HCEC 1CT (cell line): ENCODE data around the gene TUBA3E.
A peak's percentile ranks its signal among the peaks of the same experiment; 100 is the strongest.
"Not testable (repeated sequence)": the region's sequence is repeated elsewhere in the genome, so short reads cannot be mapped to it uniquely, and the experiment has no call there.

Experiments used
- DNase-seq: peaks from one replicate; pipeline ENCODE4 v3.0.0-alpha.2; 2017

The TUBA3E gene

GRCh38 chr2:130190237-130190636, 8.0 kb downstream of the TUBA3E start:
- no peak for DNase-seq

- DNase-seq: not testable (repeated sequence)
These were observed 9.3 kb downstream of the TUBA3E start for GRCh38 chr2:130188958-130189357.

GRCh38 chr2:130187859-130188792, 10.1 kb downstream of the TUBA3E start:
- not testable (repeated sequence) for DNase-seq

- DNase-seq: no peak
These were observed 11.0 kb downstream of the TUBA3E start for GRCh38 chr2:130187268-130187667.

- no peak for DNase-seq
These were observed 11.8 kb downstream of the TUBA3E start for GRCh38 chr2:130186391-130186790.

- no peak for DNase-seq
These were observed 12.3 kb downstream of the TUBA3E start for GRCh38 chr2:130185896-130186295.

- no peak for DNase-seq
These were observed 12.8 kb downstream of the TUBA3E start for GRCh38 chr2:130185436-130185835.

- DNase-seq: peak; percentile 1
These were observed 14.5 kb downstream of the TUBA3E start for GRCh38 chr2:130183512-130184373.

GRCh38 chr2:130182826-130183511, 15.3 kb downstream of the TUBA3E start:
- peak; percentile 1 for DNase-seq

- peak; percentile 81 for DNase-seq
These were observed 16.2 kb downstream of the TUBA3E start, which contains the start of gene MZT2B for GRCh38 chr2:130181880-130182682. Gene MZT2B, plus strand, starts transcription at chr2:130182262. Its CDS starts 21 bp downstream, at chr2:130182283.

GRCh38 chr2:130181325-130181879, 16.8 kb downstream of the TUBA3E start, which contains the start of gene SMPD4:
Gene SMPD4, minus strand, starts transcription at chr2:130181602. Its CDS starts 5,010 bp downstream, at chr2:130176592.
- peak; percentile 91 for DNase-seq

- not testable (repeated sequence) for DNase-seq
These were observed 17.6 kb downstream of the TUBA3E start for GRCh38 chr2:130180404-130181324.

GRCh38 chr2:130174866-130175265, 23.4 kb downstream of the TUBA3E start:
- not testable (repeated sequence) for DNase-seq

GRCh38 chr2:130169896-130170295, 28.3 kb downstream of the TUBA3E start:
- no peak for DNase-seq

GRCh38 chr2:130169163-130169562, 29.1 kb downstream of the TUBA3E start:
- not testable (repeated sequence) for DNase-seq

- DNase-seq: not testable (repeated sequence)
These were observed 31.6 kb downstream of the TUBA3E start for GRCh38 chr2:130166611-130167010.

- no peak for DNase-seq
These were observed 32.8 kb downstream of the TUBA3E start for GRCh38 chr2:130165293-130166016.

GRCh38 chr2:130162968-130163367, 35.3 kb downstream of the TUBA3E start:
- DNase-seq: no peak

GRCh38 chr2:130162486-130162885, 35.8 kb downstream of the TUBA3E start:
- not testable (repeated sequence) for DNase-seq
